DOHH2 (cell line): ENCODE data around the gene GMEB1.

Source experiments
- H3F3A ChIP-seq: fragments of 200-600 bp; sonication (generic), shearing (Covaris generic); 2 replicates; pipeline ENCODE4 v1.6.0; 2016; ENCODE audit warnings: antibody characterized with exemption, mild to moderate bottlenecking; ENCODE audit not compliant: control insufficient read depth, insufficient read depth
- H3K27ac ChIP-seq: fragments of 200-600 bp; sonication (generic); 2 replicates; pipeline ENCODE4 v1.5.1; 2014; ENCODE audit warnings: low read depth, mild to moderate bottlenecking, low read length, moderate library complexity
- H3K27me3 ChIP-seq: fragments of 200-600 bp; sonication (generic); 2 replicates; pipeline ENCODE4 v1.6.1; 2014; ENCODE audit warnings: mild to moderate bottlenecking, low read length, mixed read lengths; ENCODE audit not compliant: control insufficient read depth
- H3K36me3 ChIP-seq: fragments of 200-600 bp; sonication (generic); 2 replicates; pipeline ENCODE4 v1.6.1; 2014; ENCODE audit warnings: mild to moderate bottlenecking, low read length, moderate library complexity, mixed read lengths; ENCODE audit not compliant: control insufficient read depth
- H3K4me1 ChIP-seq: fragments of 200-600 bp; sonication (generic); 2 replicates; pipeline ENCODE4 v1.6.1; 2014; ENCODE audit warnings: mild to moderate bottlenecking, low read length, mixed read lengths; ENCODE audit not compliant: control insufficient read depth
- H3K4me2 ChIP-seq: fragments of 200-600 bp; sonication (generic); 2 replicates; pipeline ENCODE4 v1.6.0; 2014; ENCODE audit warnings: mild to moderate bottlenecking, low read length, moderate library complexity
- H3K4me3 ChIP-seq: fragments of 200-600 bp; sonication (generic); 2 replicates; pipeline ENCODE4 v1.5.1; 2014; ENCODE audit warnings: mild to moderate bottlenecking, low read length, mixed read lengths
- H3K79me2 ChIP-seq: fragments of 200-600 bp; sonication (generic); 2 replicates; pipeline ENCODE4 v1.6.1; 2014; ENCODE audit warnings: mild to moderate bottlenecking, low read length, mixed read lengths; ENCODE audit not compliant: control insufficient read depth
- H3K9me2 ChIP-seq: fragments of 200-600 bp; sonication (generic); replicated peaks from 2 replicates; pipeline ENCODE4 v1.6.1; 2014; ENCODE audit warnings: mild to moderate bottlenecking, low read length, mixed read lengths; ENCODE audit not compliant: control insufficient read depth
- H3K9me3 ChIP-seq: fragments of 200-600 bp; sonication (generic); 2 replicates; pipeline ENCODE4 v1.6.1; 2014; ENCODE audit warnings: antibody characterized with exemption, low read length, mixed read lengths; ENCODE audit not compliant: control insufficient read depth, insufficient read depth
- H4K20me1 ChIP-seq: fragments of 200-600 bp; sonication (generic); 2 replicates; pipeline ENCODE4 v1.6.0; 2014; ENCODE audit warnings: low read depth, mild to moderate bottlenecking, antibody characterized with exemption, low read length, moderate library complexity; ENCODE audit not compliant: control insufficient read depth, insufficient read depth
- EZH2phosphoT487 ChIP-seq: fragments of 200-600 bp; sonication (generic); IDR thresholded peaks from 2 replicates; pipeline ENCODE4 v1.6.1; 2017; ENCODE audit warnings: borderline replicate concordance, mild to moderate bottlenecking, antibody characterized with exemption, low read length, moderate library complexity, mixed read lengths
- TF ChIP-seq, protein P1 (sequence below): fragments of 200-600 bp; sonication (generic); IDR thresholded peaks from one replicate; pipeline ENCODE4 v1.5.1; 2014; ENCODE audit warnings: antibody characterized with exemption, mild to moderate bottlenecking, low read depth, low read length; ENCODE audit not compliant: poor library complexity, severe bottlenecking

GMEB1 gene

DNA sequence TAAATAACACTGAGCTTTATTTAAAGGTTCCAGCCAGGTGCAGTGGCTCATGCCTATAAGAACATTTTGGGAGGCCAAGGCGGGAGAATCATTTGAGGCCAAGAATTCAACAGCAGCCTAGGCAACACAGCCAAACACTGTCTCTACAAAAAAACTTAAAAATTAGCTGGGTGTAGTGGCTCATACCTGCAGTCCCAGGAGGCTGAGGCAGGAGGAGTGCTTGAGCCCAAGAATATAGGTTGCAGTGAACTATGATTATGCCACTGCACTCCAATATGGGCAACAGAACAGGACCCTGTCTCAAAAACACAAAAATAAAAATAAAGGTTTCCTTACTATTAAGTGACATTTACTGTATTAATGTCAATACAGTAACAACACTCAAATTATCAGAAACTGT, 27.8 kb upstream of the GMEB1 start:
- H4K20me1 ChIP-seq = no peaks in the 10 kb centered on the region
- no peaks in the 10 kb centered on the region for H3K27me3 ChIP-seq
- peak overlapping the region; percentile 97 for H3K4me2 ChIP-seq
- peaks cover 15% of the 10 kb centered on the region for H3K36me3 ChIP-seq
- peaks cover 10% of the 10 kb centered on the region for H3F3A ChIP-seq
- H3K9me2 ChIP-seq = no peaks in the 10 kb centered on the region
- peaks cover 59% of the 10 kb centered on the region for H3K79me2 ChIP-seq
- no peak for TF ChIP-seq EZH2phosphoT487
- TF ChIP-seq, protein P1, sequence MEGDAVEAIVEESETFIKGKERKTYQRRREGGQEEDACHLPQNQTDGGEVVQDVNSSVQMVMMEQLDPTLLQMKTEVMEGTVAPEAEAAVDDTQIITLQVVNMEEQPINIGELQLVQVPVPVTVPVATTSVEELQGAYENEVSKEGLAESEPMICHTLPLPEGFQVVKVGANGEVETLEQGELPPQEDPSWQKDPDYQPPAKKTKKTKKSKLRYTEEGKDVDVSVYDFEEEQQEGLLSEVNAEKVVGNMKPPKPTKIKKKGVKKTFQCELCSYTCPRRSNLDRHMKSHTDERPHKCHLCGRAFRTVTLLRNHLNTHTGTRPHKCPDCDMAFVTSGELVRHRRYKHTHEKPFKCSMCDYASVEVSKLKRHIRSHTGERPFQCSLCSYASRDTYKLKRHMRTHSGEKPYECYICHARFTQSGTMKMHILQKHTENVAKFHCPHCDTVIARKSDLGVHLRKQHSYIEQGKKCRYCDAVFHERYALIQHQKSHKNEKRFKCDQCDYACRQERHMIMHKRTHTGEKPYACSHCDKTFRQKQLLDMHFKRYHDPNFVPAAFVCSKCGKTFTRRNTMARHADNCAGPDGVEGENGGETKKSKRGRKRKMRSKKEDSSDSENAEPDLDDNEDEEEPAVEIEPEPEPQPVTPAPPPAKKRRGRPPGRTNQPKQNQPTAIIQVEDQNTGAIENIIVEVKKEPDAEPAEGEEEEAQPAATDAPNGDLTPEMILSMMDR = peak; percentile 46
- peak overlapping the region; percentile 89 for H3K4me3 ChIP-seq
- peaks cover 37% of the 10 kb centered on the region for H3K4me1 ChIP-seq
- H3K9me3 ChIP-seq = no peaks in the 10 kb centered on the region
- H3K27ac ChIP-seq = no peak overlapping the region

DNA sequence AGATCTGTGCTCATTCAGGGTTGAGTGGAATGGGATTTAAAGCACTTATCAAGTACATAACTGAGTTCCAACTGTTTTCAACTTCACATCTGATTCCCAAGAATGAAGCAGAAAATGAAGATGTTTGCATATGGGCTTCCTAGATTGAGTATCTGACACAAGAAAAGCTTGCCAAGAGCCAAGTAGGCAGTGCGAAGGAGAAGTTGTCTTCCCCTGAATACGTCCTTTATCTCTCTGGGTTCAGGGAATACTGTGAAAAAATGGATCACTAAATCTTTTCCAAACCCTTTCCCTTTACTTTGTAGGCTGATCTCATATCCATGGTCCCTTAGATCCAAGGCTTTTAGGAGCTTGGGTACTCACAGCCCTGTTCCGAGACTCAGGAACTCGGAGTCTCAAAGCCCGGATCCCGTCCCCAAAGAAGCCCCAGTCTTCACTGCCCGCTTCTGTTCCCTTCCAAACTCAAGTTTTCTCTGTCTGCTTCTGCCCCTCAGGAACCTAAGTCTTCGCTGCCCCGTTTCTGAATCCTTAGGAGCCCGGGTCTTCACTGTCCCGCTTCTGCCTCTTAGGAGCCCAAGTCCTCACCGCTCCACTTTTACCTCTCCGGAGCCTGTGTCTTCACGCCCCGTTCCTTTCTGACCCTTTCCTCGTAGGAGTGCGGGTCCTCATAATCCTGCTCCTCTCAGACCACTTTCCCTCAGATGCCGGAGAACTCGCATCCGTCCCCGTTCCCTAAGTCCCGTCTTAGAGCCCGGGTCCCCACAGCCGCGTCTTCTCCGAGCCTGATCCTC, 26.3 kb upstream of the GMEB1 start:
- peaks cover 45% of the 10 kb centered on the region for H3K4me1 ChIP-seq
- H3K79me2 ChIP-seq = peaks cover 47% of the 10 kb centered on the region
- peaks cover 15% of the 10 kb centered on the region for H3F3A ChIP-seq
- peak overlapping the region; percentile 97 for H3K27ac ChIP-seq
- peak overlapping the region; percentile 97 for H3K4me2 ChIP-seq
- no peaks in the 10 kb centered on the region for H3K9me2 ChIP-seq
- TF ChIP-seq, protein P1 = no peak
- TF ChIP-seq EZH2phosphoT487 = no peak
- H3K36me3 ChIP-seq = peaks cover 12% of the 10 kb centered on the region
- H3K9me3 ChIP-seq = no peaks in the 10 kb centered on the region
- no peaks in the 10 kb centered on the region for H4K20me1 ChIP-seq
- no peaks in the 10 kb centered on the region for H3K27me3 ChIP-seq
- H3K4me3 ChIP-seq = peak overlapping the region; percentile 89

DNA sequence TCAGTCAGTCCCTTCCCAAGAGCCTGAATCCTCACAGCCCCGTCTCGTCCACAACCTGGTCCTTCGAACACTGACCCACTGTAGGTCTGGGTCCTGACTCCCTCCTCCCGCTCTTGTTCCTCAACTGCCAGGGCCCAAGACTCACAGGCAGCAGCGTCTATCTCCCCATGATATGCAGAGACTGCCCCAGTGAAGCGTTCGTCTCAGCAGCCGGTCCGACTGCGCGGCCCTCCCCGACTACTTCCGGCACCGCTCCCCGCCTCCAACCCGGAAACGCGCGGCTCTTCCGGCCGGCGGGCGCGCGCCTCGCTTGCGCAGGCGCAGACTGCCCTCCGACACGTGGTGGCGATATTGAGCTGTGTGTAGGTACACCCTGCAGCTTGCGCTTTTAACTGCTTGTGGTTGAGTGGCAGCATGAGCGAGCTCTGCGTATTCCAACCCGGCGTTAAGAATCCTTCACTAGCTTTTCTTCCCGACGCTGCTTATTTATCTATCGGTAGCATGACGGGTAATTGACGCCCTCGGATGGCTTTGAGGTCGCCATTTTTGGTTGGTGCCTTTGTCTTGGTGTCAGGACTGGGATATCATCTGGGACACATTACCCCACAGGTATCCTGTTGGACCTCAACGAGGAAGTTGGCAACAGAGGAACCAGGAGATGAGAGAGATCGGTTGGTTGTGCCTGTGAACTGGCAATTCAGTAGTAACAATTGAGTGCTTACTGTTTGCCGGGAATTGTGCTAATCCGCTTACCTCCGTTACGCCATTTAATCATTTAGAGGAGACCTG, 25.5 kb upstream of the GMEB1 start, which contains the start of gene TAF12:
TAF12 (minus strand) TSS at position 221 of the 789 bp plus-strand sequence. CDS start 20,986 bp downstream, outside the sequence.
- Histone ChIP-seq H3K27ac (peak within 1 kb of the TSS; percentile 97), H3K9me2 (no peaks in the 10 kb centered on the region), H3K4me1 (peaks cover 53% of the 10 kb centered on the region), H3F3A (peaks cover 15% of the 10 kb centered on the region), H3K79me2 (peaks cover 47% of the 10 kb centered on the region), H3K4me3 (peak within 1 kb of the TSS; percentile 89), H3K4me2 (peak within 1 kb of the TSS; percentile 97), H3K27me3 (no peaks in the 10 kb centered on the region), H3K9me3 (no peaks in the 10 kb centered on the region), H3K36me3 (peaks cover 12% of the 10 kb centered on the region), H4K20me1 (no peaks in the 10 kb centered on the region)
- TF ChIP-seq EZH2phosphoT487 = no peak
- TF ChIP-seq, protein P1 = peak; percentile 56
